Ishikawa (cell line): ENCODE measurements around the gene UFC1.

ENCODE experiments used
- TEAD4 ChIP-seq: IDR thresholded peaks from 2 replicates; pipeline ENCODE4 v1.6.1; 2012
- YY1 ChIP-seq: IDR thresholded peaks from 2 replicates; pipeline ENCODE4 v1.6.1; 2012; ENCODE audit warnings: low read depth

DNA sequence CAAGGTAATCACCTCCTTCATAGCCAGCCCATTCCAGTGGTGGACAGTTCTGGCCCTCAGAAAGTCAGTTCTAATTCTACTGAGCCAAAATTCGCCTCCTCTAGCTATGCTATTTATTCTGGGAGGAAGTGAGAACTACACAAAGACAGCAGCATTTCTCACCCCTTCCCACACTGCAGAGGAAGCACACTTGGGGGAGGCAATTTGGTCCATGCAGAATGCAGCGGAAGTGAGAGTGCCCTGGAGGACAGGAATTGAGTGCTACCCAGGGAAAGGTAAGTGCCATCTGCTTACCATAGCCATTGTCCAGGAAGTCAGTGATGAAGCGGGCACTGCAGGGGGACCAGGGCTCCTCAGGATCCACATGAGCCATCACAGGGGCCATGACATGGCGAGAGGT lies 41.4 kb downstream of the UFC1 start:
- no peak for TF ChIP-seq TEAD4
- TF ChIP-seq YY1 = no peak
